Fibroblast of skin of left biceps (primary cell): Measurements from ENCODE around the gene SAPCD2.
"Not testable (repeated sequence)": the region's sequence is repeated elsewhere in the genome, so short reads cannot be mapped to it uniquely, and the experiment has no call there.

Experiments
- DNase-seq, 2 experiments: peaks; one replicate each; pipeline ENCODE4 v3.0.0-alpha.2; 2013; ENCODE audit warnings: low read depth in 2 of 2

The SAPCD2 gene

GRCh38 chr9:137048655-137049543 is 21.5 kb downstream of the SAPCD2 start:
- DNase-seq, result no peak

GRCh38 chr9:137046088-137046787 is 24.1 kb downstream of the SAPCD2 start, which contains the start of gene NPDC1:
TSS of gene NPDC1 (minus strand) at chr9:137046177. CDS start at chr9:137045989, 188 bp downstream.
- DNase-seq, result no peak

GRCh38 chr9:137045294-137046087 is 24.9 kb downstream of the SAPCD2 start:
- DNase-seq, result no peak

GRCh38 chr9:137044502-137045177 is 25.7 kb downstream of the SAPCD2 start:
- DNase-seq, result no peak

GRCh38 chr9:137044037-137044436 is 26.3 kb downstream of the SAPCD2 start:
- DNase-seq, result no peak

- no peak for DNase-seq
Observed at GRCh38 chr9:137042751-137043727, 27.3 kb downstream of the SAPCD2 start.

GRCh38 chr9:137041124-137041523 is 29.2 kb downstream of the SAPCD2 start:
- DNase-seq, result no peak

GRCh38 chr9:137040568-137040967 is 29.8 kb downstream of the SAPCD2 start:
- DNase-seq, result no peak

- no peak for DNase-seq
Observed at GRCh38 chr9:137039611-137040366, 30.6 kb downstream of the SAPCD2 start.

GRCh38 chr9:137038916-137039315 is 31.4 kb downstream of the SAPCD2 start:
- DNase-seq, result no peak

GRCh38 chr9:137037483-137037882 is 32.9 kb downstream of the SAPCD2 start:
- no peak for DNase-seq

- DNase-seq, result no peak
Observed at GRCh38 chr9:137037035-137037434, 33.3 kb downstream of the SAPCD2 start.

GRCh38 chr9:137035937-137036336 is 34.4 kb downstream of the SAPCD2 start:
- DNase-seq, result no peak

- DNase-seq, result no peak
Observed at GRCh38 chr9:137035507-137035834, 34.9 kb downstream of the SAPCD2 start.

GRCh38 chr9:137034709-137035506 is 35.4 kb downstream of the SAPCD2 start:
- DNase-seq, result peak in 1 of 2 experiments; percentile 20

GRCh38 chr9:137034039-137034708 is 36.2 kb downstream of the SAPCD2 start:
- no peak for DNase-seq

- DNase-seq, result not testable (repeated sequence)
Observed at GRCh38 chr9:137033481-137033880, 36.9 kb downstream of the SAPCD2 start.

GRCh38 chr9:137032858-137033257 is 37.5 kb downstream of the SAPCD2 start:
- DNase-seq, result no peak
